Panc1 (cell line): Measurements from ENCODE around the gene SLAMF1. TPM values are rescaled to one million over a fixed set of nuclear protein-coding genes. Genes with fewer than 3 reads are reported as not detected.

Source experiments
- ATAC-seq: fragments of 200-7000 bp; cut with Tn5 transposase; 2 replicates; pipeline ENCODE4 v1.9.1; 2020; ENCODE audit warnings: mild to moderate bottlenecking, moderate library complexity
- BruUV-seq: library from RNA; stranded (reverse); fragments of 400-500 nt; replicated peaks from 2 replicates; lab custom pipeline; 2021; lab: Mats Ljungman, UMichigan
- CTCF ChIA-PET: fragments of 300-600 bp; sonication (Branson Sonifier 250); formaldehyde crosslinking; loops from one replicate; lab custom pipeline; 2022; ENCODE audit warnings: antibody characterized with exemption; lab: Charles Lee
- POLR2A ChIA-PET: fragments of 300-600 bp; sonication (Branson Sonifier 250); formaldehyde crosslinking; loops from one replicate; lab custom pipeline; 2022; ENCODE audit warnings: antibody characterized with exemption; lab: Charles Lee
- DNase-seq: peaks from one replicate; pipeline ENCODE4 v3.0.0-alpha.2; 2010; ENCODE audit warnings: low read depth, low spot score
- H3K27ac ChIP-seq: 2 replicates; pipeline ENCODE4 v1.5.1; 2011; ENCODE audit warnings: mild to moderate bottlenecking, low read length, inconsistent platforms
- H3K27me3 ChIP-seq: fragments of 200-500 bp; sonication (Bioruptor generic); 2 replicates; pipeline ENCODE4 v1.6.0; 2014; ENCODE audit warnings: low read length, inconsistent platforms; ENCODE audit not compliant: control insufficient read depth, insufficient read depth
- H3K36me3 ChIP-seq: fragments of 200-500 bp; sonication (Bioruptor generic); 2 replicates; pipeline ENCODE4 v1.5.1; 2014; ENCODE audit warnings: inconsistent platforms, mild to moderate bottlenecking, low read length, moderate library complexity; ENCODE audit not compliant: control insufficient read depth, insufficient read depth
- H3K4me1 ChIP-seq: 2 replicates; pipeline ENCODE4 v1.5.1; 2011; ENCODE audit warnings: inconsistent platforms, mild to moderate bottlenecking, low read length, moderate library complexity; ENCODE audit not compliant: control insufficient read depth, insufficient read depth
- H3K4me3 ChIP-seq, 2 experiments: 2 replicates each; pipeline ENCODE4 v1.5.1; 2011 to 2012; ENCODE audit warnings: low read depth in 2 of 2, low read length in 2 of 2, mild to moderate bottlenecking in 2 of 2, inconsistent platforms in 1 of 2, moderate library complexity in 1 of 2
- H3K9me3 ChIP-seq: fragments of 200-500 bp; sonication (Bioruptor generic); 2 replicates; pipeline ENCODE4 v1.5.1; 2014; ENCODE audit warnings: low read depth, mild to moderate bottlenecking, inconsistent platforms, low read length, moderate library complexity; ENCODE audit not compliant: control insufficient read depth, insufficient read depth
- POLR2AphosphoS5 ChIP-seq: IDR thresholded peaks from 2 replicates; pipeline ENCODE4 v1.6.1; 2012; ENCODE audit warnings: mild to moderate bottlenecking, low read depth, low read length, moderate library complexity
- SIN3A ChIP-seq: IDR thresholded peaks from 2 replicates; pipeline ENCODE4 v1.6.1; 2012; ENCODE audit warnings: low read depth, mild to moderate bottlenecking, low read length, moderate library complexity, borderline replicate concordance; ENCODE audit not compliant: insufficient read depth
- TCF7L2 ChIP-seq: IDR thresholded peaks from 2 replicates; pipeline ENCODE4 v1.6.1; 2011; ENCODE audit warnings: mild to moderate bottlenecking, low read depth, low read length, inconsistent platforms
- in situ Hi-C: cut with HindIII; loops from 2 replicates; pipeline ENCODE4 v1.10.0; 2016; ENCODE audit warnings: low sequenced_read_pairs, low pct_unique_long_range_greater_than_20kb
- intact Hi-C: fragments of 100-400 bp; cut with micrococcal nuclease; formaldehyde crosslinking; loops from one replicate; pipeline ENCODE4 v1.10.0; 2022; ENCODE audit not compliant: unreplicated experiment
- total RNA-seq: library from RNA; stranded (reverse); gene quantifications from one replicate; pipeline ENCODE4 v1.2.1, GENCODE V29; 2021; ENCODE audit not compliant: unreplicated experiment
- TF ChIP-seq, protein P1 (sequence below): fragments of 450-650 bp; IDR thresholded peaks from 2 replicates; pipeline ENCODE4 v1.5.1; 2017; ENCODE audit warnings: mild to moderate bottlenecking
- TF ChIP-seq, protein P2 (sequence below), 2 experiments: IDR thresholded peaks; 2 replicates each; pipeline ENCODE4 v1.6.1; 2011 to 2012; ENCODE audit warnings: low read depth in 2 of 2, control low read depth in 1 of 2, low read length in 1 of 2, mild to moderate bottlenecking in 1 of 2, moderate library complexity in 1 of 2; ENCODE audit not compliant: insufficient read depth in 1 of 2

SLAMF1 gene
- total RNA-seq, 1 experiment from 2014 or later = not detected

DNA sequence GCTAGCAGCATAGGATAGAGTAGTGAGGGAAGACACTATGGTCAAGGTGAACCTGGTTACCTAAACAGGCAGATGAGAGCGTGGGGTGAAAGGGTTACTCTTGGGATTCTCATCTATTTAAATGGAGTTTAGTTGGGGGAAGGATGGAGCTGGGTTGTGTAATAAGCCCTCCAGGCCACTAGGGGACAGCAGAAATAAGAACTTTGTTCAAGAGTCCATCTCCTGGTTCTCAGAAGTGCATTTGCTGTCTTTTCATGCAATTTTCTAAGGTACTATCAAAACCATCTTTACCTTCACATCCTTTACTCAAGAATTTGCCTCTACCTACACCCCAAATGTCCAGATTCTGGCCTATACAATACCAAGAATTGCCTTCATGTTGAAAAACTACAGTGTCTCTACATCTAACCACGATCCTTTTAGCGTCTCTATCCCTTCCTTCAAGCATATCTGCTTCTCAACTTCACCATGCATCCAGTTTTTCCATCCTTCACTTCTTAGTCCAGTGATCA, 28.0 kb downstream of the SLAMF1 start:
- in situ Hi-C loops = no loop called here
- ATAC-seq (no peak), DNase-seq (peak; percentile 12)
- Histone ChIP-seq H3K36me3 (no peaks in the 10 kb centered on the region), H3K27me3 (peaks cover 4% of the 10 kb centered on the region), H3K4me3 (no peak overlapping the region), H3K27ac (no peak overlapping the region), H3K9me3 (no peaks in the 10 kb centered on the region), H3K4me1 (no peaks in the 10 kb centered on the region)
- POLR2A ChIA-PET = no interaction called here
- intact Hi-C loops = no loop called here
- BruUV-seq = no TSS peak
- CTCF ChIA-PET = interaction anchor here (0.6 kb wide), 1 partner anchor 344 kb away, joined by 5 read pairs; no protein-coding TSS in a partner anchor
- no peak for TF ChIP-seq POLR2AphosphoS5
- TF ChIP-seq, protein P1, sequence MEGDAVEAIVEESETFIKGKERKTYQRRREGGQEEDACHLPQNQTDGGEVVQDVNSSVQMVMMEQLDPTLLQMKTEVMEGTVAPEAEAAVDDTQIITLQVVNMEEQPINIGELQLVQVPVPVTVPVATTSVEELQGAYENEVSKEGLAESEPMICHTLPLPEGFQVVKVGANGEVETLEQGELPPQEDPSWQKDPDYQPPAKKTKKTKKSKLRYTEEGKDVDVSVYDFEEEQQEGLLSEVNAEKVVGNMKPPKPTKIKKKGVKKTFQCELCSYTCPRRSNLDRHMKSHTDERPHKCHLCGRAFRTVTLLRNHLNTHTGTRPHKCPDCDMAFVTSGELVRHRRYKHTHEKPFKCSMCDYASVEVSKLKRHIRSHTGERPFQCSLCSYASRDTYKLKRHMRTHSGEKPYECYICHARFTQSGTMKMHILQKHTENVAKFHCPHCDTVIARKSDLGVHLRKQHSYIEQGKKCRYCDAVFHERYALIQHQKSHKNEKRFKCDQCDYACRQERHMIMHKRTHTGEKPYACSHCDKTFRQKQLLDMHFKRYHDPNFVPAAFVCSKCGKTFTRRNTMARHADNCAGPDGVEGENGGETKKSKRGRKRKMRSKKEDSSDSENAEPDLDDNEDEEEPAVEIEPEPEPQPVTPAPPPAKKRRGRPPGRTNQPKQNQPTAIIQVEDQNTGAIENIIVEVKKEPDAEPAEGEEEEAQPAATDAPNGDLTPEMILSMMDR = peak; percentile 72

DNA sequence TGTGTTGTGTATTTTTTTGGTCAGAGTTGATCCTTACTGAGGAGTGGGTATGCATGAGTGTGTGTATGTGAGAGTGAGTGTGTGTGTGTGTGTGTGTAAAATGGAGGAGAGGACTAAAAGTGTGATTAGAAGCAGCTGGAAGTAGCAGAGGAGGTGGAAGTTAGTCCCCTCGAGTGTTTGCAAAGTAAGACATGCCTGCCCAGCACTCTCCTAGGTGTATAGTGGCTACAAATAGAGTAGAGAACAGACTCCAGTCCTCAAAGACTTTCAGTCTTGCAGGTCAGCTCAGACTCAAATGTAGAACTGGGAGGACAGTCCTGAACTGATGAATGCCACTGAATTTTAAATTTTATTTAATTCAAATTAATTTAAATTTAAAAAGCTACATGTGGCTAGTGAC, 28.5 kb downstream of the SLAMF1 start:
- Histone ChIP-seq H3K27me3 (peaks cover 8% of the 10 kb centered on the region), H3K4me3 (no peak overlapping the region), H3K9me3 (no peaks in the 10 kb centered on the region), H3K4me1 (no peaks in the 10 kb centered on the region), H3K27ac (no peak overlapping the region), H3K36me3 (no peaks in the 10 kb centered on the region)
- ATAC-seq = no peak
- no peak for DNase-seq
- ChIA-PET CTCF (interaction anchor here (0.6 kb wide), 1 partner anchor 344 kb away, joined by 5 read pairs; no protein-coding TSS in a partner anchor), POLR2A (no interaction called here)
- in situ Hi-C loops (no loop called here), intact Hi-C loops (no loop called here)
- BruUV-seq = no TSS peak
- TF ChIP-seq SIN3A (no peak), POLR2AphosphoS5 (no peak), TCF7L2 (no peak)
- TF ChIP-seq, protein P2, sequence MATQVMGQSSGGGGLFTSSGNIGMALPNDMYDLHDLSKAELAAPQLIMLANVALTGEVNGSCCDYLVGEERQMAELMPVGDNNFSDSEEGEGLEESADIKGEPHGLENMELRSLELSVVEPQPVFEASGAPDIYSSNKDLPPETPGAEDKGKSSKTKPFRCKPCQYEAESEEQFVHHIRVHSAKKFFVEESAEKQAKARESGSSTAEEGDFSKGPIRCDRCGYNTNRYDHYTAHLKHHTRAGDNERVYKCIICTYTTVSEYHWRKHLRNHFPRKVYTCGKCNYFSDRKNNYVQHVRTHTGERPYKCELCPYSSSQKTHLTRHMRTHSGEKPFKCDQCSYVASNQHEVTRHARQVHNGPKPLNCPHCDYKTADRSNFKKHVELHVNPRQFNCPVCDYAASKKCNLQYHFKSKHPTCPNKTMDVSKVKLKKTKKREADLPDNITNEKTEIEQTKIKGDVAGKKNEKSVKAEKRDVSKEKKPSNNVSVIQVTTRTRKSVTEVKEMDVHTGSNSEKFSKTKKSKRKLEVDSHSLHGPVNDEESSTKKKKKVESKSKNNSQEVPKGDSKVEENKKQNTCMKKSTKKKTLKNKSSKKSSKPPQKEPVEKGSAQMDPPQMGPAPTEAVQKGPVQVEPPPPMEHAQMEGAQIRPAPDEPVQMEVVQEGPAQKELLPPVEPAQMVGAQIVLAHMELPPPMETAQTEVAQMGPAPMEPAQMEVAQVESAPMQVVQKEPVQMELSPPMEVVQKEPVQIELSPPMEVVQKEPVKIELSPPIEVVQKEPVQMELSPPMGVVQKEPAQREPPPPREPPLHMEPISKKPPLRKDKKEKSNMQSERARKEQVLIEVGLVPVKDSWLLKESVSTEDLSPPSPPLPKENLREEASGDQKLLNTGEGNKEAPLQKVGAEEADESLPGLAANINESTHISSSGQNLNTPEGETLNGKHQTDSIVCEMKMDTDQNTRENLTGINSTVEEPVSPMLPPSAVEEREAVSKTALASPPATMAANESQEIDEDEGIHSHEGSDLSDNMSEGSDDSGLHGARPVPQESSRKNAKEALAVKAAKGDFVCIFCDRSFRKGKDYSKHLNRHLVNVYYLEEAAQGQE (IDR thresholded peaks at IDR 0.05; ENCODE audit: insufficient read depth in 1 of 2, low read depth in 2 of 2, low read length in 1 of 2) = no peak
- TF ChIP-seq, protein P1 = no peak
